Right lobe of liver (tissue), 6 donors: Measurements from ENCODE around the gene ITPR2. TPM values are rescaled to one million over a fixed set of nuclear protein-coding genes. Genes with fewer than 3 reads are reported as not detected.

Experiments
- ATAC-seq, 4 donors: fragments of 200-7000 bp; cut with Tn5 transposase; one replicate each; pipeline ENCODE4 v1.9.1; 2020; ENCODE audit warnings: mild to moderate bottlenecking in 4 of 4, moderate library complexity in 4 of 4
- DNase-seq, 3 donors: peaks; one replicate each; pipeline ENCODE4 v3.0.0-alpha.2; 2020
- H3K27ac ChIP-seq, 3 donors: fragments of 200-600 bp; one replicate each; pipeline ENCODE4 v1.8.0; 2022
- H3K27me3 ChIP-seq, 2 donors: fragments of 200-600 bp; one replicate each; pipeline ENCODE4 v1.8.0; 2022
- H3K36me3 ChIP-seq, 4 donors: fragments of 200-600 bp; sonication (generic) in 1 of 4; one replicate each; pipeline versions ENCODE4 v1.5.1 to v1.8.0; 2017 to 2022; ENCODE audit warnings: control low read depth in 1 of 4
- H3K4me1 ChIP-seq, 4 donors: fragments of 200-600 bp; sonication (generic) in 1 of 4; one replicate each; pipeline versions ENCODE4 v1.5.1 to v1.8.0; 2017 to 2022; ENCODE audit warnings: control low read depth in 1 of 4
- H3K4me3 ChIP-seq, 3 donors: fragments of 200-600 bp; one replicate each; pipeline ENCODE4 v1.8.0; 2022
- H3K9me3 ChIP-seq, 4 donors: fragments of 200-600 bp; sonication (generic) in 1 of 4; one replicate each; pipeline versions ENCODE4 v1.5.1 to v1.8.0; 2017 to 2022; ENCODE audit warnings: control low read depth in 1 of 4
- POLR2A ChIP-seq: fragments of 450-650 bp; IDR thresholded peaks from one replicate; pipeline ENCODE4 v1.6.1; 2017; ENCODE audit warnings: antibody characterized with exemption, mild to moderate bottlenecking
- WGBS: methylation state at CpG from one replicate; pipeline ENCODE4 v1.1.6; 2018; ENCODE audit warnings: low coverage, low lambda C conversion rate; ENCODE audit not compliant: insufficient coverage; ENCODE audit errors: missing lambda C conversion rate; 5-methylcytosine and 5-hydroxymethylcytosine counted together
- intact Hi-C, 2 donors: fragments of 100-400 bp; cut with DNase I; formaldehyde crosslinking; loops; one replicate each; pipeline versions ENCODE4 v1.11.2 to v1.14.1; 2022
- total RNA-seq, 6 experiments: library from RNA; depleted of rRNA in 2 of 6; stranded (reverse); fragments of >200 nt in 2 of 6; fragmentation: NEBNext Ultra II Directional in 3 of 6; extraction: Animal tissue kit (Norgen Biotek cat#: 25700) in 3 of 6; gene quantifications; one replicate each; pipeline versions ENCODE4 v1.1.0 to v1.2.4, GENCODE V29; 2016 to 2023
- TF ChIP-seq, protein P1 (sequence below), 4 donors: fragments of 200-600 bp in 3 of 4; fragments of 450-650 bp in 1 of 4; IDR thresholded peaks; one replicate each; pipeline versions ENCODE4 v1.5.1 to v1.8.0; 2016 to 2022; ENCODE audit warnings: antibody characterized with exemption in 4 of 4, mild to moderate bottlenecking in 2 of 4
- donor health status: DM: no; HTN: yes; CAD: no.
- donor health status: DM: no; HTN: no; CAD: no.
- donor health status: DM: no; HTN: no; CAD: no.
- donor health status: DM: no; HTN: yes; CAD: no.
- donor health status: DM: no; HTN: yes; CAD: no.

Gene ITPR2
- total RNA-seq, 6 experiments from 2014 or later = 39.3 to 114 (median 57.2) TPM

GRCh38 chr12:26416550-26416949 lies 416.4 kb downstream of the ITPR2 start:
- no peak for TF ChIP-seq POLR2A
- TF ChIP-seq, protein P1, sequence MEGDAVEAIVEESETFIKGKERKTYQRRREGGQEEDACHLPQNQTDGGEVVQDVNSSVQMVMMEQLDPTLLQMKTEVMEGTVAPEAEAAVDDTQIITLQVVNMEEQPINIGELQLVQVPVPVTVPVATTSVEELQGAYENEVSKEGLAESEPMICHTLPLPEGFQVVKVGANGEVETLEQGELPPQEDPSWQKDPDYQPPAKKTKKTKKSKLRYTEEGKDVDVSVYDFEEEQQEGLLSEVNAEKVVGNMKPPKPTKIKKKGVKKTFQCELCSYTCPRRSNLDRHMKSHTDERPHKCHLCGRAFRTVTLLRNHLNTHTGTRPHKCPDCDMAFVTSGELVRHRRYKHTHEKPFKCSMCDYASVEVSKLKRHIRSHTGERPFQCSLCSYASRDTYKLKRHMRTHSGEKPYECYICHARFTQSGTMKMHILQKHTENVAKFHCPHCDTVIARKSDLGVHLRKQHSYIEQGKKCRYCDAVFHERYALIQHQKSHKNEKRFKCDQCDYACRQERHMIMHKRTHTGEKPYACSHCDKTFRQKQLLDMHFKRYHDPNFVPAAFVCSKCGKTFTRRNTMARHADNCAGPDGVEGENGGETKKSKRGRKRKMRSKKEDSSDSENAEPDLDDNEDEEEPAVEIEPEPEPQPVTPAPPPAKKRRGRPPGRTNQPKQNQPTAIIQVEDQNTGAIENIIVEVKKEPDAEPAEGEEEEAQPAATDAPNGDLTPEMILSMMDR (IDR thresholded peaks at IDR 0.05) = no peak
- H3K9me3 ChIP-seq = no peaks in the 10 kb centered on the region
- WGBS = 30% methylated on average over 3 of the region's 3 CpGs
- H3K4me3 ChIP-seq = no peak overlapping the region
- no peaks in the 10 kb centered on the region for H3K27me3 ChIP-seq
- ATAC-seq (peak in 2 of 4 donors; percentile 25 to 33), DNase-seq (no peak)
- intact Hi-C loops = no loop called here
- H3K27ac ChIP-seq = no peak overlapping the region
- peaks cover 0 to 4% (median 0%) of the 10 kb centered on the region in 4 donors for H3K36me3 ChIP-seq
- no peaks in the 10 kb centered on the region for H3K4me1 ChIP-seq

DNA sequence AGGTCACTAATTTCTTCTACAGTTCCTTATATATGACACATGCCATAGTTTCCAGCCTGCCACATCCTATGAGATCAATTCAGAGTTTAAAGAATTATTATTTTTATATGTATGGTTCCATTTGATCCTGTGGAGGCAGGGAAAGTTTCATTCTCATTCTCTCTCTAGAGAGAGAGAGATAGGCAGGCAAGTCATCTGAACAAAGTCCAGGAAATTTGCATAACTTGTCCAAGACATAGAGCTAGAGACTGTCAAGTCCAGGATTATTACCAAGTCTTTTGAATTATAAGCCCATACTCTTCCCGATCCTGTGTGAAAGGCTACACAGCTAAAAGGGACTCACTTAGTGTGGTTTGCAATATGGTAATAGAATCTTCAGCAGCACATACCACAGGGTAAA lies 422.3 kb downstream of the ITPR2 start:
- Histone ChIP-seq H3K4me3 (no peak overlapping the region), H3K9me3 (no peaks in the 10 kb centered on the region), H3K27ac (no peak overlapping the region), H3K36me3 (peaks cover 0 to 27% (median 0%) of the 10 kb centered on the region in 4 donors), H3K27me3 (no peaks in the 10 kb centered on the region), H3K4me1 (peaks cover 0 to 7% (median 0%) of the 10 kb centered on the region in 4 donors)
- DNase-seq = no peak
- TF ChIP-seq, protein P1 (IDR thresholded peaks at IDR 0.05) = no peak
- TF ChIP-seq POLR2A = no peak
- intact Hi-C loops = no loop called here
- peak in 3 of 4 donors; percentile 43 to 65 (median 44) for ATAC-seq
- 100% methylated on average over 1 of the region's 1 CpG for WGBS

- WGBS = 83% methylated on average over 2 of the region's 2 CpGs
- no peak for DNase-seq
- Histone ChIP-seq H3K9me3 (no peaks in the 10 kb centered on the region), H3K27ac (peak overlapping the region in 1 of 3 donors; percentile 7), H3K36me3 (peaks cover 0 to 32% (median 0%) of the 10 kb centered on the region in 4 donors), H3K4me3 (no peak overlapping the region), H3K4me1 (peaks cover 0 to 7% (median 0%) of the 10 kb centered on the region in 4 donors), H3K27me3 (no peaks in the 10 kb centered on the region)
- TF ChIP-seq, protein P1 (IDR thresholded peaks at IDR 0.05) = no peak
- no peak for TF ChIP-seq POLR2A
- intact Hi-C loops = no loop called here
- no peak for ATAC-seq
These were observed 426.2 kb downstream of the ITPR2 start for GRCh38 chr12:26406813-26407212.

- no peak overlapping the region for H3K4me3 ChIP-seq
- H3K36me3 ChIP-seq = peaks cover 0 to 36% (median 0%) of the 10 kb centered on the region in 4 donors
- H3K27ac ChIP-seq = no peak overlapping the region
- intact Hi-C loops = no loop called here
- no peaks in the 10 kb centered on the region for H3K9me3 ChIP-seq
- 38% methylated on average over 3 of the region's 3 CpGs for WGBS
- DNase-seq (peak in 2 of 3 donors; percentile 53 to 54), ATAC-seq (peak; percentile 69 to 84 (median 80))
- H3K4me1 ChIP-seq = peaks cover 0 to 7% (median 0%) of the 10 kb centered on the region in 4 donors
- H3K27me3 ChIP-seq = no peaks in the 10 kb centered on the region
- TF ChIP-seq POLR2A = no peak
These were observed 426.6 kb downstream of the ITPR2 start for GRCh38 chr12:26406391-26406790.

- 93% methylated on average over 4 of the region's 5 CpGs for WGBS
These were observed 429.4 kb downstream of the ITPR2 start for GRCh38 chr12:26403601-26404000.

More at GRCh38 chr12:26403601-26404000, 429.4 kb downstream of the ITPR2 start:
- no peak overlapping the region for H3K27ac ChIP-seq
- DNase-seq (no peak), ATAC-seq (no peak)
- H3K36me3 ChIP-seq = peaks cover 0 to 31% (median 2%) of the 10 kb centered on the region in 4 donors
- TF ChIP-seq, protein P1 (IDR thresholded peaks at IDR 0.05) = no peak
- no peak for TF ChIP-seq POLR2A
- no peaks in the 10 kb centered on the region for H3K9me3 ChIP-seq
- intact Hi-C loops = no loop called here
- no peaks in the 10 kb centered on the region for H3K4me1 ChIP-seq
- no peaks in the 10 kb centered on the region for H3K27me3 ChIP-seq
- H3K4me3 ChIP-seq = no peak overlapping the region
